HS-27A (cell line): ENCODE results near the gene DCUN1D1.

Experiments
- DNase-seq: peaks from one replicate; pipeline ENCODE4 v3.0.0-alpha.2; 2012; ENCODE audit warnings: low read depth, missing footprints

Gene DCUN1D1

GRCh38 chr3:182971637-182972036 is 8.7 kb downstream of the DCUN1D1 start:
- no peak for DNase-seq

DNA sequence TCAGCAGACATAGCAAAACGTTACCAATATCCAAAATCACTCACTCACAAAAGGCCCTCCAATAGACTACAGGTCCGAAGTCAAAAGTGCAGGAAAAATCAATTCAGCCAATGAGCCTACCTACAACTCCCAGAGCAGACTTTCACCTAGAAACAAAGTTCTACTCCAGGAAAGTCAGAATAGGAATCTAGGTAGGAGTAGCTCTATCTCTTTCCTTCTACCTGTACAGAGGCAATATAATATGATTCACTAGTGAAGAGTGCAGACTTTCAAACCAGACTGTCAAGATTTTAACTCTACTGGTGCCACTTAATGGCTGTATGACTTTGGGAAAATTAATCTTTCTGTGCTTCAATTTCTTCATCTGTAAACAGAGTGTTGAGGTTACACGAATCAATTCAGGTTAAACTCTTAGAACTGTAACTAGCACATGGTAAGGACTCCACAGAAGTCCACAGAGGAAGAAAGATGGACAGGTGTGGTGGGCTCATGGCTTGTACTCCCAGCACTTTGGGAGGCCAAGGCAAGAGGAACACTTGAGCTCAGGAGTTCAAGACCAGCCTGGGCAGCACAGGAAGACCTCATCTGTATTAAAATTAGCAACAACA is 9.4 kb downstream of the DCUN1D1 start:
- no peak for DNase-seq

- no peak for DNase-seq
Measured at GRCh38 chr3:182969853-182970252, 10.5 kb downstream of the DCUN1D1 start.

GRCh38 chr3:182969277-182969676 is 11.1 kb downstream of the DCUN1D1 start:
- no peak for DNase-seq

GRCh38 chr3:182967218-182968204 is 12.8 kb downstream of the DCUN1D1 start:
- DNase-seq: no peak

- DNase-seq: no peak
Measured at GRCh38 chr3:182965861-182966366, 14.4 kb downstream of the DCUN1D1 start.

GRCh38 chr3:182964179-182964578 is 16.2 kb downstream of the DCUN1D1 start:
- no peak for DNase-seq

- DNase-seq: no peak
Measured at GRCh38 chr3:182962166-182962565, 18.2 kb downstream of the DCUN1D1 start.

GRCh38 chr3:182959474-182960350 is 20.6 kb downstream of the DCUN1D1 start:
- no peak for DNase-seq

- DNase-seq: no peak
Measured at GRCh38 chr3:182957676-182958266, 22.6 kb downstream of the DCUN1D1 start.

DNA sequence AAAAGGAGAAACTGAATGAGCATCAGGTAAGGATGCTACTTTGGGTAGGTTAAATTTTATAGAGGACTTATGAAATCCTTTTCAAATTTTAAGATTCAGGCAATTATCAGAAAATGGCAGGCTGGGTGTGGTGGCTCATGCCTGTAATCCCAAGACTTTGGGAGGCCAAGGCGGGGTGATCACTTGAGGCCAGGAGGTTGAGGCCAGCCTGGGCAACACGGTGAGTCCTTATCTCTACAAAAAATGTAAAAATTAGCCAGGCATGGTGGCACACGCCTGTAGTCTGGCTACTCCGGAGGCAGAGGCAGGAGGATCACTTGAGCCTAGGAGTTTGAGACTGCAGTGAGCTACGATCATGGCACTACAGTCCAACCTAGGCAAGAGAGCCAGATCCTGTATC is 23.1 kb downstream of the DCUN1D1 start:
- no peak for DNase-seq

DNA sequence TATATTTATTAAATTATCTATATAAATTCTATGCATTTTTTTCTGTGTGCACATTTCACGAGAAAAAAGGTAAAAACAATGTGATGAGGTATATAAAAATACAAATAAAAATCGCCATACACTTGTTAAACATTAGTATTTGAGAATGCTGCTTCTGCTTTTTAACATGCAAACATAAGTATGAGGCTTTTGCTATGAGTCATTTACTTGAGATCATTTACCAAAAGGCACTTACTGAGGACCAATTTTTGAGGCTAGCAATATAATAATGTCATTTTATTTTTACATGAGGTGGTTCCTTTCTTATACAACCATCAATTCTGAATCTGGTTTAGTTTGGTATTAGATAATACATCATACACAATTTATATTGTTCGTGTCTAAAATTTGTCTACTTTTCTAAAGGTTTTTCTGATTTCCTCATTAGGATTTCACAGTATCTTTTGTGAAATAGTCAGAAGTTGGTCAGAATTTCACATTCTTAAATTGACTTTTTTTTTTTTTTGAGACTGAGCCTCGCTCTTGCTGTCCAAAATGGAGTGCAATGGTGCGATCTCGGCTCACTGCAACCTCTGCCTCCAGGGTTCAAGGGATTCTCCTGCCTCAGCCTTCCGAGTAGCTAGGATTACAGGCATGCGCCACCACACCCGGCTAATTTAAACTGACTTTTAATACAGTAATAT is 25.6 kb downstream of the DCUN1D1 start:
- DNase-seq: no peak

DNA sequence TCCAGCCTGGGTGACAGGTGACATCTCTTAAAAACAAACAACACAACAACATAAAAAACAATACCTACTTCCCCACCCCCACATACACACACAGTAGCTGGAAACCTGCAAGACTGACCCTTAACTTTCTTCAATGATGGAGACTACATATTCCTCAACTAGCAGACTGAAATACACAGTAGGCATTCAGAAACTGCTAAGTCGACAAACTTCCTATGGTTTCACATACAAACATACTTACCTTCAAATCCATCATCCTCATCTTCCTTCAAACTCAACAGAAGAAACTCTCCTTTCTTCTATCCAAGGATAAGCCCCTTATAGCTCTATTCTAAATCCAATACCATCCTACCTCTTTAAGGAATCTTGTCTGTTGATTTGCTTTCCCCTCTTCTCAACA is 30.6 kb downstream of the DCUN1D1 start:
- no peak for DNase-seq

- no peak for DNase-seq
Measured at GRCh38 chr3:182948305-182948704, 32.0 kb downstream of the DCUN1D1 start.

DNA sequence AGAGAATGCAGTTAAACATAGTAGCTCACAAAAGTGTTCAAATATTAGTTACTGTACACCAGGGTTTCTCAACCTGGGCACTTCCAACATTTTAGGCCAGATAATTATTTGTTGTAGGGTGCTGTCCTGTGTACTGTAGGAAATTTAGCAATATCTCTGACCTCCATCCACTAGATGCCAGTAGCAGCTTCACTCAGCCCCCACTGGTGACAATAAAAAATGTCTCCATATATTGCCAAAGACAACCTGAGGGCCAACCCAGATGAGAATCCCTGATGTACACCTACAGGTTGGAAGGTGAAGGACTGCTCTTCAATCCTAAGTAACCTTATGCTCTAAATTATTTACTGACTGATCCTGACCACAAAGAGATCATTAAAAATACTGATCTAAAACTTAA is 32.5 kb downstream of the DCUN1D1 start:
- DNase-seq: no peak

DNA sequence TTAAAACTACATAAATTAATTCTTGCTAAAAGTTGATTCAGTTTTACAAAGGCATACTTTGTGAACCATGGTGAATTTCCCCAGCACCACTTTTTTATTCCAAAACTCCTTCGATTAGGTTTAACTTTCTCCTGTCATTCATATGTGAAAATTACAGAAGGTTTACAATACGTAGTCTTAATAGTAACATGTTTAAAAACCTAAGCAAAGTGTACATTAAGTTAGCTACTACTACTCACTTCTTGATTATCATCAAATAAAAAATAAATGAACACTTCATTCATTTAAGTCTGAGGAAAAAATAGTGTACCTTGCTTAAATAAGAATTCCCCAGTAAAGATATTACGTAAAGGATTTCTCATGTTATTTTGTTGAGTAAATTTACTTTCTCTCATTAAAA is 38.6 kb downstream of the DCUN1D1 start:
- no peak for DNase-seq

DNA sequence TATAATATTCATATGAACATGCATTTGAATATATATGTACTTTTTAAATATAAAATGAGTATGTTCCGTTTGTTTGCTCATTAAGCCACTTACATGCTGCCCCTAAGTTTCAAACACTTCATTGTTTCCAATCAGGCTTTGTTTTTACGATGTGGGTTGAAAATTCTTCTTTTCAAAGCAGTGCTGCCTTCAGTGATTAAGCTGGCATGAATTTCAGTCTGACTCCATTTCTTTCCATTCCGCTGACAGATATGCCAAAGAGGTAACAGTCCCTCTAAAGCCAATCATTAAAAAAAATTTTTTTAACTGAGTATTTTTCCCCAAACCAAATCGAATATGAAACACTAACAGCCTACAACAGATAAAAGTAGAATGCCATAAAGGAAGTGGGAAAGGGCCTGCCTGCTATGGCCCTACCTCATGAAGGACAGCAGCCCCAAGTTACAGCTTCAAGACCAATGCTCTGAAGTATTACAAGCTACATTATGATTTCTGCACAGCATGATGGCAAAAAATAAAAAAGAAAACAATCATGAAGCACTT is 40.0 kb downstream of the DCUN1D1 start:
- DNase-seq: no peak

DNA sequence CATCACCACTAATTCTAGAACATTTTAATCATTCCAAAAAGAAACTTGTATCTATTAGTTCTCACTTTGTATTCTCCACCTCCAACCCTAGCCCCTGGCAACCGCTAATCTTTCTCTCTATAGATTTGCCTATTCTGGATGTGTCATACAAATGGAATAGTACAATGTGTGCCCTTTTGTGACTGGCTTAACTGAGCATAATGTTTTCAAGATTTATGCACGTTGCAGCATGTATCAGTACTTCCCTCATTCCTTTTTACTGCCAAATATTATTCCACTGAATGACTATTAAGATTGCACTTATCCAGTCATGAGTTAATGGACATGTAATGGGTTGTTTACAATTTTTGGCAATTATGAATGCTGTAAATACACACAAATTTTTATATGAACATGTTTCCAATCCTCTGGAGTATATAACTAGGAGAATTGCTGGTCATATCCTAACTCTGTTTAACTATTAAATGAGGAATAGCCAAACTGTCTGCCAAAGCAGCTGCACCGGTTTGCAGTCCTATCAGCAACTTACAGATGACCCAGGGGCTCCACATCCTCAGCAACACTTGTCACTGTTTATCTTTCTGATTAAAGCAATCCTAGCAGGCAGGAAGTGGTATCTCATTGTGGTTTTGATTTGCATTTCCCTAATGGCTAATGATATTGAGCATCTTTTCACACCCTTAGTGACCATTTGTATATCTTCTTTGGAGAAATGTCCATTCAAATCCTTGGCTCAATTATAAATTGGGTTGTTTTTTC is 42.9 kb downstream of the DCUN1D1 start:
- DNase-seq: no peak

DNA sequence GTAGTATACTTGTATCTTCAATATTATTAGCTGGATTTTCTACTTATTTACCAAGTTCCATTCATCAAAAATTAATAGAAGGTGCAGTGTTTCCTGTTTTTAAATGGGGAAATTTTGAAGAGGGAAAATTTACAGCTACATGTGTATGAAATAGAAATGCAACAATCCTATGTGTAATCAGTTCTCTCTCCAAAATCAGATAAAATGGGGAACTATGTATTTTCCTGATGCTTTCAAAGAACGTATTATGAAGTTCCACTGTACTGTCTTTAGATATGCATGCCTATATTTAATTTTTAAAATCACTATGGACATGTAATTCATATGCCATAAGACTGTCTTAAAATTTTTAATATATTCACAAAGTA is 43.4 kb downstream of the DCUN1D1 start:
- DNase-seq: no peak

DNA sequence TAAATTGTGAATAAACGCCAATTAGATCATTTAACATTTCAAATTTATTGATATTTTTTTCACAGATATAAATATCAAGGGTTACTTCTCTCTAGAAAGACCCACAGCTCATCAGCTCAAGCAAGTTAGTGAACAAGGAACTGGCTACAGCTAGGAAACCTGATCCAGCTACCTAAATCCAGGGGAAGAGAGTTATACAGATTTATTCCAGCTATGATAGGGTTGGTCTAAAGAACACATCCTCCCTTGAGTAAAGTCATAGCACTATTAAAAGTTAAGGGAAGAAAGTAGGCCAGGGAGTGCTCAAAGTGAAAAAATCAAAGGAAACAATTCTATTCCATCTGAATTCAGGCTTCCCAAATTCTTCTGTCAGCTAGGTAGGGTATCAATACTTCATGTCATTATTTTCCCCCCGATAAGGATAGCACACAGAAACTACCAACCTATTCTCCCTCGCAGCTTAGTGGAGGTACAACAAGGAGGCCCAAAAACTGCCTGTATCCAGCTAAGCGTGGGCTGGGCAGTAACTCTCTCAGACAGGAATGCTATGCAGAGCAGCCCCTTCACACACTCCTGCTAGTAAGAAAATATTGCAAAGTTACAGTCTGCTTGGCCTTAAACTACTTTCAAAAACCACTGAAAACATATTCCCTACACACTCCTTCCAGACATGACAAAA is 44.0 kb downstream of the DCUN1D1 start:
- no peak for DNase-seq
